Measurements from ENCODE around the gene DHRSX. TPM values are rescaled to one million over a fixed set of nuclear protein-coding genes. Genes with fewer than 3 reads are reported as not detected.
A peak's percentile ranks its signal among the peaks of the same experiment; 100 is the strongest.

DHRSX gene
- total and polyA plus RNA-seq, 2 donors (not counting 3 experiments of a cell fraction or from before 2014, with no cell fraction given) = 27.1 to 37.7 TPM

GRCh38 chrX:2398064-2398656 is 102.6 kb downstream of the DHRSX start:
- H3K4me2 ChIP-seq (ENCODE audit: insufficient read depth, low read length) = no peak overlapping the region
- H3K4me1 ChIP-seq (ENCODE audit: control insufficient read depth, extremely low read depth, insufficient read depth, low read length) = no peaks in the 10 kb centered on the region
- CTCF ChIA-PET = no interaction called here
- H3K36me3 ChIP-seq (ENCODE audit: control insufficient read depth in 2 of 2, extremely low read depth in 1 of 2, insufficient read depth in 2 of 2, low read length in 2 of 2) = peaks cover 0 to 3% of the 10 kb centered on the region in 2 experiments
- no peaks in the 10 kb centered on the region for H4K20me1 ChIP-seq (replicated peaks; ENCODE audit: control insufficient read depth, extremely low read depth, insufficient read depth, low read length)
- no peaks in the 10 kb centered on the region for H3K9me1 ChIP-seq (replicated peaks; ENCODE audit: control insufficient read depth, extremely low read depth, insufficient read depth, low read length)
- TF ChIP-seq POLR2A (IDR thresholded peaks at IDR 0.05; ENCODE audit: low read depth, low read length) (no peak), FOS (IDR thresholded peaks at IDR 0.05; ENCODE audit: borderline replicate concordance, insufficient read depth, low read length) (peak; percentile 20), POLR2AphosphoS5 (IDR thresholded peaks at IDR 0.05; ENCODE audit: insufficient read depth, low read depth, low read length) (no peak), JUN (IDR thresholded peaks at IDR 0.05; ENCODE audit: borderline replicate concordance, insufficient read depth, insufficient read length, low read depth) (no peak)
- H3K27me3 ChIP-seq (ENCODE audit: control insufficient read depth in 2 of 2, insufficient read depth in 2 of 2, low read length in 2 of 2) = no peaks in the 10 kb centered on the region
- dilution Hi-C loops (cut with MboI; ENCODE audit: extremely low pct_ligation_motif_present, low sequenced_read_pairs) = no loop called here
- POLR2A ChIA-PET = no interaction called here
- no peak overlapping the region for H3K4me3 ChIP-seq (replicated peaks in 1 of 3; ENCODE audit: insufficient read depth in 1 of 3, low read depth in 1 of 3, low read length in 3 of 3)
- intact Hi-C loops (cut with micrococcal nuclease) = no loop called here
- H3K79me2 ChIP-seq (ENCODE audit: control insufficient read depth, insufficient read depth, low read length) = no peaks in the 10 kb centered on the region
- BruUV-seq (replicated peaks) = no TSS peak
- no peak overlapping the region for H3K27ac ChIP-seq (ENCODE audit: insufficient read depth, low read depth, low read length)
- no peak for DNase-seq (ENCODE audit: low read depth, low spot score)
- H3K9ac ChIP-seq (replicated peaks; ENCODE audit: extremely low read depth, insufficient read depth, low read length) = no peak overlapping the region
- no peaks in the 10 kb centered on the region for H3K9me3 ChIP-seq (replicated peaks; ENCODE audit: control insufficient read depth, insufficient read depth, low read length)
- no peak overlapping the region for H2AFZ ChIP-seq (ENCODE audit: low read depth, low read length)
- no peak for FAIRE-seq

- DNase-seq (ENCODE audit: low read depth, low spot score) (no peak), FAIRE-seq (peak; percentile 50)
- Histone ChIP-seq H4K20me1 (replicated peaks; ENCODE audit: control insufficient read depth, extremely low read depth, insufficient read depth, low read length) (no peaks in the 10 kb centered on the region), H3K9me1 (replicated peaks; ENCODE audit: control insufficient read depth, extremely low read depth, insufficient read depth, low read length) (no peaks in the 10 kb centered on the region), H3K9ac (replicated peaks; ENCODE audit: extremely low read depth, insufficient read depth, low read length) (no peak overlapping the region), H3K4me2 (ENCODE audit: insufficient read depth, low read length) (no peak overlapping the region), H3K4me1 (ENCODE audit: control insufficient read depth, extremely low read depth, insufficient read depth, low read length) (no peaks in the 10 kb centered on the region), H3K36me3 (ENCODE audit: control insufficient read depth in 2 of 2, extremely low read depth in 1 of 2, insufficient read depth in 2 of 2, low read length in 2 of 2) (peaks cover 0 to 3% of the 10 kb centered on the region in 2 experiments), H3K27me3 (ENCODE audit: control insufficient read depth in 2 of 2, insufficient read depth in 2 of 2, low read length in 2 of 2) (no peaks in the 10 kb centered on the region), H3K9me3 (replicated peaks; ENCODE audit: control insufficient read depth, insufficient read depth, low read length) (no peaks in the 10 kb centered on the region), H3K4me3 (replicated peaks in 1 of 3; ENCODE audit: insufficient read depth in 1 of 3, low read depth in 1 of 3, low read length in 3 of 3) (no peak overlapping the region), H3K27ac (ENCODE audit: insufficient read depth, low read depth, low read length) (no peak overlapping the region), H2AFZ (ENCODE audit: low read depth, low read length) (no peak overlapping the region), H3K79me2 (ENCODE audit: control insufficient read depth, insufficient read depth, low read length) (no peaks in the 10 kb centered on the region)
- dilution Hi-C loops (cut with MboI; ENCODE audit: extremely low pct_ligation_motif_present, low sequenced_read_pairs) = no loop called here
- POLR2A ChIA-PET = no interaction called here
- no peak for TF ChIP-seq POLR2AphosphoS5 (IDR thresholded peaks at IDR 0.05; ENCODE audit: insufficient read depth, low read depth, low read length)
- TF ChIP-seq MYC (IDR thresholded peaks at IDR 0.05; ENCODE audit: low read depth, low read length) = no peak
- TF ChIP-seq CTCF (IDR thresholded peaks at IDR 0.05; ENCODE audit: extremely low read depth in 1 of 2, insufficient read depth in 1 of 2, low read depth in 1 of 2, low read length in 2 of 2) = no peak
- CTCF ChIA-PET = no interaction called here
- intact Hi-C loops (cut with micrococcal nuclease) = no loop called here
- no TSS peak for BruUV-seq (replicated peaks)
Measured at GRCh38 chrX:2397229-2398063, 103.3 kb downstream of the DHRSX start.

All from endothelial cell of umbilical vein (primary cell).